ENCODE results near the gene SECISBP2. TPM values are rescaled to one million over a fixed set of nuclear protein-coding genes. Genes with fewer than 3 reads are reported as not detected.
"Not testable (repeated sequence)": the region's sequence is repeated elsewhere in the genome, so short reads cannot be mapped to it uniquely, and the experiment has no call there.

Gene SECISBP2, protein sequence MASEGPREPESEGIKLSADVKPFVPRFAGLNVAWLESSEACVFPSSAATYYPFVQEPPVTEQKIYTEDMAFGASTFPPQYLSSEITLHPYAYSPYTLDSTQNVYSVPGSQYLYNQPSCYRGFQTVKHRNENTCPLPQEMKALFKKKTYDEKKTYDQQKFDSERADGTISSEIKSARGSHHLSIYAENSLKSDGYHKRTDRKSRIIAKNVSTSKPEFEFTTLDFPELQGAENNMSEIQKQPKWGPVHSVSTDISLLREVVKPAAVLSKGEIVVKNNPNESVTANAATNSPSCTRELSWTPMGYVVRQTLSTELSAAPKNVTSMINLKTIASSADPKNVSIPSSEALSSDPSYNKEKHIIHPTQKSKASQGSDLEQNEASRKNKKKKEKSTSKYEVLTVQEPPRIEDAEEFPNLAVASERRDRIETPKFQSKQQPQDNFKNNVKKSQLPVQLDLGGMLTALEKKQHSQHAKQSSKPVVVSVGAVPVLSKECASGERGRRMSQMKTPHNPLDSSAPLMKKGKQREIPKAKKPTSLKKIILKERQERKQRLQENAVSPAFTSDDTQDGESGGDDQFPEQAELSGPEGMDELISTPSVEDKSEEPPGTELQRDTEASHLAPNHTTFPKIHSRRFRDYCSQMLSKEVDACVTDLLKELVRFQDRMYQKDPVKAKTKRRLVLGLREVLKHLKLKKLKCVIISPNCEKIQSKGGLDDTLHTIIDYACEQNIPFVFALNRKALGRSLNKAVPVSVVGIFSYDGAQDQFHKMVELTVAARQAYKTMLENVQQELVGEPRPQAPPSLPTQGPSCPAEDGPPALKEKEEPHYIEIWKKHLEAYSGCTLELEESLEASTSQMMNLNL
- total RNA-seq, result 47.3 and 47.6 TPM in 2 replicates

DNA sequence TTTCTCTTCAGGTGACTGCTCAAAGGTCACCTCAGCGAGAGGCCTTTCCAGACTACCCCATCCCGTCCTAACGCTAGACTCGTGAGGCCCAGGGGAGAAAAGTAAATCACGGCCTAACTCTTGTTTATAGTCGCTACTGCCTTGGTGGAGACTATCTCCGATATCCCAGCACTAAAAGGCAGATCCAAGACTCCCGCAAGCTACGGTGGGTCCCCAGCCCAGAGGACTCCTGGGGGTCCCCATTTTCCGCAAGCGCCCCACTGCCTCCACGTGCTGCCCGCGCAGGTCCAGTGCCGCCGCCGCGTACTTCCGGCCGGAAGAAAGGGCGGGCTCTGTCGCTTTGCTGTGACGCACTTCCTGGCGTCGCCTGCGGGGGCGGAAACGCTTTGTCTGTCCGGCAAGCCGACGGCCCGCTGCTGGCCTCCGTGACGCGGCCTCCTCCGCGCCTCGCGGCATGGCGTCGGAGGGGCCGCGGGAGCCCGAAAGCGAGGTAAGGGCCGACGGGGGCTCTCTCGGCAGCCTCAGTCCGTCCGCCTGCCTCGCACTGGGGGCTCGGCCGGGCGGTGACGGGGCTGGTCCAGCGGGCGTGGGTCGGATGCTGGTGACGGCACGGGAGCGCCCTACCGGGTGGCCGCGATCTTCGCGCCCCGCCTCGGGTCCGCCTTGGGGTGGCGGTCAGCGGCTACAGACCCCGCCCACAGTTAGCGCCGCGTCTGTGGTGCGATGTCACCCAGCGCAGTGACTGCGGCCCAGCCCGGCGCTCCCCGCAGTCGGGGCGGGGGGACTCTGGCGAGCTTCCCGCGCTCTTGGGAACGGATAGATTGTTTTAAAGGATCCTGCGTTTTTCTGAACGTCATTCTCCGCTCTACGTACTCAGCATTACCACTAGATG, at the start of gene SECISBP2:
TSS of gene SECISBP2 (plus strand) at position 378 of the 892 bp plus-strand sequence. CDS start at position 455, 77 bp downstream.
- DNase-seq (ENCODE audit: low read depth), result peak; percentile 80
- Histone ChIP-seq H3K36me3 (ENCODE audit: control insufficient read depth, insufficient read depth, low read length) (no peaks in the 10 kb centered on the region), H3K27me3 (ENCODE audit: control insufficient read depth, insufficient read depth, low read length) (no peaks in the 10 kb centered on the region), H3K4me3 (ENCODE audit: low read depth, low read length) (peak within 1 kb of the TSS; percentile 92)
- peak; percentile 78 for TF ChIP-seq CTCF (IDR thresholded peaks at IDR 0.05; ENCODE audit: insufficient read depth, low read length, poor library complexity, severe bottlenecking)

DNA sequence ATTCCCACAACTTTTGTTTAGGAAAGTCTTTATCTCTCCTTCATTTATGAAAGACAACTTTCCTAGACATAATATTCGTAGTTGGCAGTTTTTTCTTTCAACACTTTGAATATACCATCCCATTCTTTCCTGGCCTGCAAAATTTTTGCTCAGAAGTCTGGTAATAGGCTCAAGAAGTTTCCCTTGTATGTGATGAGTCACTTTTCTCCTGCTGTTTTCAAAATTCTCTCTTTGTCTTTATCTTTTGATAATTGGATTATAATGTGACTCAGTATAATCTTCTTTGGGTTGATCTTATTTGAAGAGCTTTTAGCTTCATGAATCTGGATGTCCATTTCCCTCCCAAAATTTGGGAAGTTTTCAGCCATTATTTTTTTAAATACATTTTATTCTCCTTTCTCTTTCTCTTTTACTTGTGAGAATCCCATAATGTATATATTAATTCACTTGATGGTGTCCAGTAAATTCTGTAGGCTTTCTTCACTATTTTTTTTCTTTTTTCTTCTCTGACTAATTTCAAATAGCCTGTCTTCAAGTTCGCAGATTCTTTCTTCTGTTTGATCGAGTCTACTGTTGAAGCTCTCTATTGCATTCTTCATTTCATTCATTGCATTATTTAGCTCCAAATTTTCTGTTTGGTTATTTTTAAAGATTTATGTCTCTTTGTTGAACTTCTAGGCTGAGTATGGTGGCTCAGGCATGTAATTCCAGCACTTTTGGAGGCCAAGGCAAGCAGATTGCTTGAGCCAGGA, 44.6 kb upstream of the SECISBP2 start:
- H3K27me3 ChIP-seq (ENCODE audit: control insufficient read depth, insufficient read depth, low read length), result no peaks in the 10 kb centered on the region
- H3K36me3 ChIP-seq (ENCODE audit: control insufficient read depth, insufficient read depth, low read length), result no peaks in the 10 kb centered on the region
- no peak overlapping the region for H3K4me3 ChIP-seq (ENCODE audit: low read depth, low read length)
- no peak for TF ChIP-seq CTCF (IDR thresholded peaks at IDR 0.05; ENCODE audit: insufficient read depth, low read length, poor library complexity, severe bottlenecking)
- no peak for DNase-seq (ENCODE audit: low read depth)

DNA sequence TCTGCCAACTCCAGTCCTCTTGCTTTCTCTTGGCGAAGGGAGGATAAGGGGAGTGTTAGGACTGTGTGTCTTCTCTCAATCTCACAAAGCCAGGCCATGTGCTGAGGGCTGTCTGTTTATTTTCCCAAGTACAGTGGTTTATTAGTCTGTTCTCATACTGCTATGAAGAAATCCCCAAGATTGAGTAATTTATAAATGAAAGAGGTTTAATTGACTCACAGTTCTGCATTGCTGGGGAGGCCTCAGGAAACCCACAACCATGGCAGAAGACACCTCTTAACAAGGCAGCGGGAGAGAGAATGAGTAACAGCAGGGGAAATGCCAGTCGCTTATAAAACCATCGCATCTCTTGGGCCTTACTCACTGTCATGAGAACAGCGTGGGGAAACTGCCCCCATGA, 43.5 kb upstream of the SECISBP2 start:
- H3K4me3 ChIP-seq (ENCODE audit: low read depth, low read length), result no peak overlapping the region
- no peak for TF ChIP-seq CTCF (IDR thresholded peaks at IDR 0.05; ENCODE audit: insufficient read depth, low read length, poor library complexity, severe bottlenecking)

DNA sequence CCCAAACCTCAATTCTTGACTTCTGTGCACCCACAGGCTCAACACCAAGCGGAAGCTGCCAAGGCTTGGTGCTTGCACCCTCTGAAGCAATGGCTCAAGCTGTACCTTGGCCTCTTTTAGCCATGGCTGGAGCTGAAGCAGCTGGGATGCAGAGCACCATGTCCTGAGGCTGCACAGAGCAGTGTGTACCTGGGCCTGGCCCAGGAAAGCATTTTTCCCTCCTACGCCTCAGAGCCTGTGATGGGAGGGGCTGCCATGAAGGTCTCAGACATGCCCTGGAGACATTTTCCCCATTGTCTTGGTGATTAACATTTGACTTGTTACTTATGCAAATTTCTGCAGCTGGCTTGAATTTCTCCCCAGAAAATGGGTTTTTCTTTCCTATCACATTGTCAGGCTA, 42.3 kb upstream of the SECISBP2 start:
- H3K36me3 ChIP-seq (ENCODE audit: control insufficient read depth, insufficient read depth, low read length); H3K27me3 ChIP-seq (ENCODE audit: control insufficient read depth, insufficient read depth, low read length); DNase-seq (ENCODE audit: low read depth); H3K4me3 ChIP-seq (ENCODE audit: low read depth, low read length): not testable (repeated sequence)

More for the DNA sequence above, 43.5 kb upstream of the SECISBP2 start:
- peak; percentile 29 for DNase-seq (ENCODE audit: low read depth)
- Histone ChIP-seq H3K36me3 (ENCODE audit: control insufficient read depth, insufficient read depth, low read length) (no peaks in the 10 kb centered on the region), H3K27me3 (ENCODE audit: control insufficient read depth, insufficient read depth, low read length) (no peaks in the 10 kb centered on the region)

GRCh38 chr9:89277043-89277442, 41.3 kb upstream of the SECISBP2 start:
- no peak overlapping the region for H3K4me3 ChIP-seq (ENCODE audit: low read depth, low read length)
- TF ChIP-seq CTCF (IDR thresholded peaks at IDR 0.05; ENCODE audit: insufficient read depth, low read length, poor library complexity, severe bottlenecking), result no peak

More at GRCh38 chr9:89277043-89277442, 41.3 kb upstream of the SECISBP2 start:
- no peak for DNase-seq (ENCODE audit: low read depth)
- Histone ChIP-seq H3K27me3 (ENCODE audit: control insufficient read depth, insufficient read depth, low read length) (no peaks in the 10 kb centered on the region), H3K36me3 (ENCODE audit: control insufficient read depth, insufficient read depth, low read length) (no peaks in the 10 kb centered on the region)

Data from kidney epithelial cell (primary cell).